ENCODE data around the gene CFAP97D2.

The CFAP97D2 gene

GRCh38 chr13:114143806-114144605 is 35.1 kb upstream of the CFAP97D2 start:
- TF ChIP-seq CTCF (IDR thresholded peaks at IDR 0.05; ENCODE audit: low read depth, low read length): peak; percentile 11
- DNase-seq (ENCODE audit: low read depth, low spot score): no peak
- H3K4me3 ChIP-seq (ENCODE audit: low read depth, low read length): no peak overlapping the region
- in situ Hi-C loops (cut with HindIII; ENCODE audit: low sequenced_read_pairs): no loop called here

DNA sequence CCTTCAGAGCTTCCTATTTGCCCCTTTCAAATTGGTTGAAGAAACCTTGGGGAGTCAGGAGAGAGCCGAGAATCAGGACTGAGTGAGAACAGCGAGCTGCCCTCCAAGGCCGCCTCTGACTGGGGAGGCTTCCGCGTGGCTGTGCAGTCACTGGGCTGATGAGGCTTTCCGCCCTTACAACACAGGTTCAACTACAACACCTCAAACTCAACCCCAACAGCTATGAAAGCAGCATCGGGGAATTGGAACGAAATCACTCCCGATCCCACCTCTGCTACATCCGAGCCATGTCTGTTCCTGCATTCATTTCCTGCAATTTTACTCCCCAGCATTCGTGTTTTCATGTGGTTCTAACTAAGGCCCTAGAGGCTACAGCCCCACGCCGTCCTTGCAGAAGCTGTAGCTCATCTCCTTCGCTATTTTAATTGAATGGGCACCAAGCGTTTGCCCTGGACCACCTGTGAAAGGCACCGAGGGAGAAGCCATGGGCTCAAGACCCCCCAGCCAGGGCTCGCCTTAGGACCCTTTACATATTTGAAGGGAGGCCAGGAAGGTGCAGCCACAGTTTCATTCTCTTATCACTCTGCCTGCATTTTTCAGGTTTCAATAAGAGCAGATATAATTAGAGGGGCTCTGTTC is 34.3 kb upstream of the CFAP97D2 start:
- DNase-seq (ENCODE audit: low read depth, low spot score): no peak
- in situ Hi-C loops (cut with HindIII; ENCODE audit: low sequenced_read_pairs): no loop called here
- TF ChIP-seq CTCF (IDR thresholded peaks at IDR 0.05; ENCODE audit: low read depth, low read length): no peak
- H3K4me3 ChIP-seq (ENCODE audit: low read depth, low read length): no peak overlapping the region

GRCh38 chr13:114145256-114145655 is 33.8 kb upstream of the CFAP97D2 start:
- in situ Hi-C loops (cut with HindIII; ENCODE audit: low sequenced_read_pairs): no loop called here
- no peak for TF ChIP-seq CTCF (IDR thresholded peaks at IDR 0.05; ENCODE audit: low read depth, low read length)
- DNase-seq (ENCODE audit: low read depth, low spot score): no peak

GRCh38 chr13:114145722-114146121 is 33.3 kb upstream of the CFAP97D2 start:
- H3K4me3 ChIP-seq (ENCODE audit: low read depth, low read length): no peak overlapping the region
- no peak for DNase-seq (ENCODE audit: low read depth, low spot score)
- in situ Hi-C loops (cut with HindIII; ENCODE audit: low sequenced_read_pairs): no loop called here
- no peak for TF ChIP-seq CTCF (IDR thresholded peaks at IDR 0.05; ENCODE audit: low read depth, low read length)

More at GRCh38 chr13:114145256-114145655, 33.8 kb upstream of the CFAP97D2 start:
- H3K4me3 ChIP-seq (ENCODE audit: low read depth, low read length): no peak overlapping the region

DNA sequence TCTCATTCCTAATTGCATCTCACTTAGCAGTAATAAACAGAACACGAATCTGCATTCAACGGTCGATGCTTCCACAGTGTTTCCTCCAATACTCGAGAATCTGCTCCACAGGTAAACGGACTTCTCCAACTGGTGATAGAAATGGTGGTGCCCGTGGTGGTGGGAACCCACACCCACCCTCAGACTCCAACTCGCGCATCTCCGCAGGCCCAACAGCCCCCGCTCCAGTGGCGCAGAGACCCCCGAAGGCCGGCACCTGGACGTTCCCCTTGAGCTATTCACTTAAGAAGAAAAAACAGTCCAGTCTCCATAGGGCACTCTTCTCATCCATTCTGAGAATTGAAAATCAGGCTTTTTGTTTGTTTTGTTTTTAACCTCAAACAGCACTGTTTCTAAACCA is 32.9 kb upstream of the CFAP97D2 start:
- DNase-seq (ENCODE audit: low read depth, low spot score): no peak
- no peak for TF ChIP-seq CTCF (IDR thresholded peaks at IDR 0.05; ENCODE audit: low read depth, low read length)
- in situ Hi-C loops (cut with HindIII; ENCODE audit: low sequenced_read_pairs): no loop called here
- no peak overlapping the region for H3K4me3 ChIP-seq (ENCODE audit: low read depth, low read length)

GRCh38 chr13:114146629-114147028 is 32.4 kb upstream of the CFAP97D2 start:
- DNase-seq (ENCODE audit: low read depth, low spot score): no peak
- in situ Hi-C loops (cut with HindIII; ENCODE audit: low sequenced_read_pairs): no loop called here
- TF ChIP-seq CTCF (IDR thresholded peaks at IDR 0.05; ENCODE audit: low read depth, low read length): peak; percentile 35
- H3K4me3 ChIP-seq (ENCODE audit: low read depth, low read length): no peak overlapping the region
